Measurements from ENCODE around the gene PON1.

DNA sequence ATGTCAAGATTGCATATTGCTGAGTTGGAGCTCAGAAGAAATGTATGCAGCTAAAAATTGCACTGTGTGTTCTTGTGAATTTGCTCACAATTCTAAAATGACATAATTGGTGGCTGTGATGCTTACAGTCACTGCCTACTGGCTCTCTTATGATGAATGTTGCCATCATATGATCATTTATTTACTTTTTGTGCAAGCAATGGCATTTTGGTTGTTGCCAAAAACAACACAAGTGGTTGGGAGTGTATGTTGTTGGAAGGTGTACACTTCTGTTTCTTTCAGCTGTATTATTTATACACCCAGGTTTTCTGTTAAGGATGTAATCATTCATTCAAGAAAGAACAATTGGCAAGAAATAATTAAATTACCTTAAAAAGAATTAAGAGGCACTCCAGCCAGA, 28.9 kb downstream of the PON1 start:
- TF ChIP-seq, protein P1, sequence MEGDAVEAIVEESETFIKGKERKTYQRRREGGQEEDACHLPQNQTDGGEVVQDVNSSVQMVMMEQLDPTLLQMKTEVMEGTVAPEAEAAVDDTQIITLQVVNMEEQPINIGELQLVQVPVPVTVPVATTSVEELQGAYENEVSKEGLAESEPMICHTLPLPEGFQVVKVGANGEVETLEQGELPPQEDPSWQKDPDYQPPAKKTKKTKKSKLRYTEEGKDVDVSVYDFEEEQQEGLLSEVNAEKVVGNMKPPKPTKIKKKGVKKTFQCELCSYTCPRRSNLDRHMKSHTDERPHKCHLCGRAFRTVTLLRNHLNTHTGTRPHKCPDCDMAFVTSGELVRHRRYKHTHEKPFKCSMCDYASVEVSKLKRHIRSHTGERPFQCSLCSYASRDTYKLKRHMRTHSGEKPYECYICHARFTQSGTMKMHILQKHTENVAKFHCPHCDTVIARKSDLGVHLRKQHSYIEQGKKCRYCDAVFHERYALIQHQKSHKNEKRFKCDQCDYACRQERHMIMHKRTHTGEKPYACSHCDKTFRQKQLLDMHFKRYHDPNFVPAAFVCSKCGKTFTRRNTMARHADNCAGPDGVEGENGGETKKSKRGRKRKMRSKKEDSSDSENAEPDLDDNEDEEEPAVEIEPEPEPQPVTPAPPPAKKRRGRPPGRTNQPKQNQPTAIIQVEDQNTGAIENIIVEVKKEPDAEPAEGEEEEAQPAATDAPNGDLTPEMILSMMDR (IDR thresholded peaks at IDR 0.05), result no peak
- TF ChIP-seq POLR2A (IDR thresholded peaks at IDR 0.05), result no peak

Data from lower leg skin (tissue), 3 donors.